HFFc6 (cell line): ENCODE results near the gene ATXN7L1. TPM values are rescaled to one million over a fixed set of nuclear protein-coding genes. Genes with fewer than 3 reads are reported as not detected.

Source experiments
- DNase-seq: peaks from one replicate; pipeline ENCODE4 v3.0.0-alpha.2; 2018
- H3K27ac Mint-ChIP-seq: 2 replicates; pipeline ENCODE4 v1.8.0; 2020; ENCODE audit warnings: mild to moderate bottlenecking, mixed read lengths
- H3K27me3 Mint-ChIP-seq: 2 replicates; pipeline ENCODE4 v1.8.0; 2021; ENCODE audit warnings: mild to moderate bottlenecking, moderate library complexity, mixed read lengths; ENCODE audit not compliant: insufficient read depth
- H3K36me3 Mint-ChIP-seq: 2 replicates; pipeline ENCODE4 v1.8.0; 2021; ENCODE audit warnings: low read depth, mixed read lengths
- H3K4me1 Mint-ChIP-seq: 2 replicates; pipeline ENCODE4 v1.8.0; 2020; ENCODE audit warnings: low read depth, mixed read lengths
- H3K4me3 Mint-ChIP-seq: 2 replicates; pipeline ENCODE4 v1.8.0; 2020; ENCODE audit warnings: mild to moderate bottlenecking, moderate library complexity, mixed read lengths
- H3K9me3 Mint-ChIP-seq: 2 replicates; pipeline ENCODE4 v1.8.0; 2020; ENCODE audit warnings: mild to moderate bottlenecking, mixed read lengths
- total RNA-seq, 6 experiments: library from RNA; stranded (reverse); fragmentation: NEBNext Ultra II Directional; extraction: Animal tissue kit (Norgen Biotek cat#: 25700); gene quantifications; 2 replicates in 1 of 6; 3 replicates in 5 of 6; pipeline ENCODE4 v1.2.3, GENCODE V29; 2021
- TF ChIP-seq, protein P1 (sequence below): fragments of 200-600 bp; sonication (generic); IDR thresholded peaks from 2 replicates; pipeline ENCODE4 v1.5.0; 2021; ENCODE audit warnings: antibody characterized with exemption, mild to moderate bottlenecking

Gene ATXN7L1
- total RNA-seq, 6 experiments from 2014 or later: 8.4 to 11.4 (median 9.8) TPM

DNA sequence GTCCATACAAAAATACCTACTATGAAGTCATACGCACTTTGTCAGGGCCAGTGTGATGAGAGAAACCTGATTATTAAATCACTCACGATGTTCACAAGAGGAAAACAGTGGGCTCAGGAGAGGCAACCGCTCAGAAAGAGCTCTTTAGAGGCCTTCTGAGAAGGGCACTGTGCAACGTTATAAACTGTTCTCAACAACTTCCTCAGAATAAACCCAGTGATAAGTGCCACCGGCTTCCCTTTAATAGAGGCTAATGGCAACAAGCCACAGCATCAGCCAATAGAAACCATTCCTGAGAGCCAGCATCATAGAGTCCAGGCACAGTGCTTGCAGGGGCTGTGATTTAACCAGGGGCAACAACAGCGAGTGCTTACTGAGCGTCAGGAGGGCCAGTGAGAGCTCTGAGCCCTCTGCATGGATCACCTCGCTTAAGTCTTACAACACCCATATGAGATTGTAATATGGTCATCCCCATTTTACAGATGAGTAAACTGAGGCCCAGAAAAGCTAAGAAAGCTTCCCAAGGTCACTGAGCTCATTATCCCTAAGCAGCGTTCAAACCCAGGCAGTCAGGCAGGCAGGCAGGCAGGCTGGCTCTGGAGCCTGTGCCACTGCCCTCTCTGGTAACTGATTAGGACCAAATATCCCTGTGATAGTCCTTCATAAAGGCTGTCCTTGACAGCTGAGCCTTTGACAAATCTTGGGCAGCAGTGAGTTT is 30.9 kb upstream of the ATXN7L1 start:
- no peak for DNase-seq
- H3K27ac Mint-ChIP-seq: no peak overlapping the region
- H3K4me1 Mint-ChIP-seq: peaks cover 24% of the 10 kb centered on the region
- peaks cover 15% of the 10 kb centered on the region for H3K36me3 Mint-ChIP-seq
- H3K27me3 Mint-ChIP-seq: peaks cover 1% of the 10 kb centered on the region
- H3K4me3 Mint-ChIP-seq: no peak overlapping the region
- H3K9me3 Mint-ChIP-seq: peaks cover 3% of the 10 kb centered on the region; the same call in 1 of the 2 replicates
- TF ChIP-seq, protein P1, sequence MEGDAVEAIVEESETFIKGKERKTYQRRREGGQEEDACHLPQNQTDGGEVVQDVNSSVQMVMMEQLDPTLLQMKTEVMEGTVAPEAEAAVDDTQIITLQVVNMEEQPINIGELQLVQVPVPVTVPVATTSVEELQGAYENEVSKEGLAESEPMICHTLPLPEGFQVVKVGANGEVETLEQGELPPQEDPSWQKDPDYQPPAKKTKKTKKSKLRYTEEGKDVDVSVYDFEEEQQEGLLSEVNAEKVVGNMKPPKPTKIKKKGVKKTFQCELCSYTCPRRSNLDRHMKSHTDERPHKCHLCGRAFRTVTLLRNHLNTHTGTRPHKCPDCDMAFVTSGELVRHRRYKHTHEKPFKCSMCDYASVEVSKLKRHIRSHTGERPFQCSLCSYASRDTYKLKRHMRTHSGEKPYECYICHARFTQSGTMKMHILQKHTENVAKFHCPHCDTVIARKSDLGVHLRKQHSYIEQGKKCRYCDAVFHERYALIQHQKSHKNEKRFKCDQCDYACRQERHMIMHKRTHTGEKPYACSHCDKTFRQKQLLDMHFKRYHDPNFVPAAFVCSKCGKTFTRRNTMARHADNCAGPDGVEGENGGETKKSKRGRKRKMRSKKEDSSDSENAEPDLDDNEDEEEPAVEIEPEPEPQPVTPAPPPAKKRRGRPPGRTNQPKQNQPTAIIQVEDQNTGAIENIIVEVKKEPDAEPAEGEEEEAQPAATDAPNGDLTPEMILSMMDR: no peak

DNA sequence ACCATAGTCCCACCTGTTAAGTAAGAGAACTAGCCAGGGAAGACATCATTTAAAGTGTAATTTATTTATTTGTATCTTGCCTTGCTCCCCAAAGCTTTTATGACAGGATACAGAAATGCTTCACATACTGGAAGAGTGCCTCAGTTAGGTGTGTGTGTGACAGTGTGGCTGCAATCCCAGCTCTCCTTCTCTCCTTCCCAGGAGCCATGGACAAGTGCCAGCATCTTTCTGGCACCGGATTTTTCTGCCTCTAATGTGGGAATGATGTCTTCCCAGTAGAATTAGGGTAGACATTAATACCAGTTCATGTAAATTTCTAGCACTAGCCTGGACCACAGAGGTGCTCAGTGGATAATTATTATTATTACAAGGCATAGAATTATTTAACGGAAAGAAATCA is 30.3 kb upstream of the ATXN7L1 start:
- Mint-ChIP-seq H3K27ac (no peak overlapping the region), H3K36me3 (peaks cover 11% of the 10 kb centered on the region), H3K4me3 (no peak overlapping the region)

DNA sequence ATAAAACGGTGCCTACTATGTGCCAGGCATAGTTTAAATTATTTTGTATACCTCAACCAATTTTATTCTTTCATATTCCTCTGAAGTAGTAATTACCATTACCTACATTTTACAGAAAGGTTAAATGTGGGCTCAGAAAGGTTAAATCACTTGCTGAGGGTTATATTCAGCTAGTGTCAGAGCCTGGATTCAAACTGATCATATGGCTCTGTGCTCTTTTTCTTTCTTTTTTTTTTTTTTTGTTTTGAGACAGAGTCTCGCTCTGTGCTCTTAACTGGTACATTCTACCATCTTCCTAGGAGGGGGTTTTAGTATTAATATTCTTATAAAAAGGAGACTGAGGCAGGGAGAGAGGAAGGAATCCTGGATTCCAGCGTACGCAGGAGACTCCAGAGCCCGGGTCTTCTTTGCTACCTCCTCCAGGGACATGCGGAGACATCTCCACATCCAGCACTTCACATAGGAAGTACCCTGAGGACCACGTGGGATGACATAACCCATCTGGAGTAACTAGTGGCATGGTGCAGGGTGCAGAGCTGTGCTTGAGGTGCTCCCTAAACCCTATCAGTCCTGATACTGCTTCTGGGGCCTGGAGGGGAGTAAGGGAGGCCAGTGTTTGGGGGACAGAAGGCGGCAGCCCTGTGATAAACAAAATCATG is 29.6 kb upstream of the ATXN7L1 start:
- Mint-ChIP-seq H3K27me3 (peaks cover 1% of the 10 kb centered on the region), H3K9me3 (peaks cover 3% of the 10 kb centered on the region; the same call in 1 of the 2 replicates), H3K4me3 (no peak overlapping the region), H3K4me1 (peaks cover 12% of the 10 kb centered on the region), H3K27ac (no peak overlapping the region), H3K36me3 (peaks cover 10% of the 10 kb centered on the region)
- DNase-seq: no peak
- TF ChIP-seq, protein P1: no peak

More for the DNA sequence above, 30.3 kb upstream of the ATXN7L1 start:
- H3K27me3 Mint-ChIP-seq: peaks cover 1% of the 10 kb centered on the region
- DNase-seq: peak; percentile 36
- TF ChIP-seq, protein P1: no peak
- H3K4me1 Mint-ChIP-seq: peaks cover 18% of the 10 kb centered on the region
- peaks cover 3% of the 10 kb centered on the region; the same call in 1 of the 2 replicates for H3K9me3 Mint-ChIP-seq

DNA sequence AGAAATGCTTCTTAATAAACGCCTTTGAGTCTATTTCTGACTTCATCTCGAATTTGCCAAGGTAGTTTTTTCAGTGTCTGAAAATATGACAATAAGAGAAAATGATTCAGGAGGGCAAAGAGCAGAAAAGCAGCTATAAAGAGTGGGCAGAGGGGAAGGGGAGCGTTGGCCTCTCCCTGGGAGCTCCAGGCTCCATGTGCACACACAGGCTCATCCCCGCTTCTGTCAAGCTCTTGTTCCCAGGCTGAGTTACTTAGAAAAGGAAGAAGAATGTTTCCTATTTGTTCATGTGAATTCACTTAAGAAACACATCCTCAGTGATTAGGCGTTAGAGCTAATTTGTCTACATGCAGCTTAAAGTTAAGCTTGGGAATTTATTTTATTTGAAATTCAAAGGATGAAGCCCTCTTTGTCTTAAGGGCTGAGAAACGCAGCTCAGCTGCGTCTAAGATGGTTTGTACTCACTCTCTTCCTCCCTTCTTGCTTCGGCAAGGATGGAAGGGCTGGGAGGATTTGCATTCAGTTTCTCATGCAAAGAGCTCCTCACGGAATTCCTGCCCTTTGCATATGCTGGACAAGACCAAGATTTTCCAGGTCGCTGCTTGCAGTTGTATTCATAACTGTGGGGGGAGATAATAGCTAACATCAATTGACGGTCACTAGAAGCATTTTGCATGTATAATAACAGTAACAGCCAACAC is 29.0 kb upstream of the ATXN7L1 start:
- H3K27me3 Mint-ChIP-seq: peaks cover 1% of the 10 kb centered on the region
- no peak overlapping the region for H3K27ac Mint-ChIP-seq
- no peak for DNase-seq
- no peaks in the 10 kb centered on the region; the same call in 1 of the 2 replicates for H3K9me3 Mint-ChIP-seq
- TF ChIP-seq, protein P1: no peak
- no peak overlapping the region for H3K4me3 Mint-ChIP-seq
- H3K4me1 Mint-ChIP-seq: peaks cover 10% of the 10 kb centered on the region; the same call in 1 of the 2 replicates
- peaks cover 5% of the 10 kb centered on the region for H3K36me3 Mint-ChIP-seq

DNA sequence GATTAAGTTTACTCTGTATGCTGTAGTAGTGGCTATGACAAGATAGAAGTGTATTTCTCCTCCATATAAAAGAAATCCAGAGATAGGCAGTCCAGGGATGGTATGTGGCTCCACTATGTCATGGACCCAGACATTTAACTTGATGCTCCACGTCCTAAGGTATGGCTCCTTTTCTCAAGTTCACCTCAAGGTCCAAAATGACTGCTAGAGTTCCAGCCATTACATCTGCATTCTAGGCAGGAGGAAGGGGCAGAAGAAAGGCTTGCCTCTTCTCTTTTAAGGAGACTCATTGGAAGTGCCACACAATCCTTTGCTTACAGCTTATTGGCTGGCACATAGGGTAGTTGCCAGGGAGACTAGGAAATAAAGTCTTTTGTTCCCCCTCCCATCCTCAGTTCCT is 27.7 kb upstream of the ATXN7L1 start:
- TF ChIP-seq, protein P1: no peak
- peaks cover 10% of the 10 kb centered on the region; the same call in 1 of the 2 replicates for H3K4me1 Mint-ChIP-seq

More for the DNA sequence above, 27.7 kb upstream of the ATXN7L1 start:
- no peaks in the 10 kb centered on the region for H3K36me3 Mint-ChIP-seq
- no peak overlapping the region for H3K4me3 Mint-ChIP-seq
- no peaks in the 10 kb centered on the region for H3K9me3 Mint-ChIP-seq
- no peak for DNase-seq
- H3K27me3 Mint-ChIP-seq: peaks cover 1% of the 10 kb centered on the region
- no peak overlapping the region for H3K27ac Mint-ChIP-seq
